Midbrain (tissue), 1 donor: Measurements from ENCODE around the gene PIK3AP1.
"Not testable (repeated sequence)": the region's sequence is repeated elsewhere in the genome, so short reads cannot be mapped to it uniquely, and the experiment has no call there.

Experiments
- DNase-seq: peaks from one replicate; lab custom pipeline; 2025; lab: John Stamatoyannopoulos, UW

PIK3AP1 gene

GRCh38 chr10:96719850-96720421 is 378 bp downstream of the PIK3AP1 start:
- DNase-seq, result no peak

- DNase-seq, result no peak
Measured at GRCh38 chr10:96719200-96719599, 1.1 kb downstream of the PIK3AP1 start.

DNA sequence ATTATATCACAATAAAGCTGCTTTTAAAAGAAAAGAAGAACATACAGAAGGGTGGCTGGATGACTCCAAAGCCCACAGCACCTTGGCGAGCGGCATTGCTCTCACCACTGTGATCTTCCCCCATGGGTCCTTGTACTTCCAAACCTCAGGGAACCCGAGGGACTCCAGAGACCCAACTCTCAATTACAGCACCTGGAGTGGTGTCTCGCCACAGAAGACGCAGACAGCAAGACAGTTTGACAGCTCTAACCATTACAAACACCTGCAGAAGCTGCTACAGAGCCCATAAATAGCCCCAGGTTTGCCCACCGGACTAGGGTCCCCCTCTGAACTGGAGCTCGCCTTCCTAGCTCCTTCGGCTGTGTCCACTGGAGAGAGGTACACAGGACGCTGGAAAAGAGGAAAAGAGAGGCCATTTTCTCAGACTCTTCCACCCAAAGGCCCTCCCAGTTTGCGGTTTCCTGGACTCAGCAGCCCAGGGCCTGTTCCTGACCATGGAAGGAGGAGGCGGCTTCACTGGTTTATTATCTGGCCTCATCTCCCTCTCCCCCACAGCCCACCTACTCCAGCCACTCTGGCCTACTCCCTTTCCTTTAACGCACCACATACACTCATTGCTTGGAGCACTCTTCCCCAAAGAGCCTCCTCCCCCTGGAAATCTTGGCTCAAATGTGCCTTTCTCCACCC is 1.9 kb downstream of the PIK3AP1 start:
- no peak for DNase-seq

- DNase-seq, result no peak
Measured at GRCh38 chr10:96716390-96716789, 3.9 kb downstream of the PIK3AP1 start.

DNA sequence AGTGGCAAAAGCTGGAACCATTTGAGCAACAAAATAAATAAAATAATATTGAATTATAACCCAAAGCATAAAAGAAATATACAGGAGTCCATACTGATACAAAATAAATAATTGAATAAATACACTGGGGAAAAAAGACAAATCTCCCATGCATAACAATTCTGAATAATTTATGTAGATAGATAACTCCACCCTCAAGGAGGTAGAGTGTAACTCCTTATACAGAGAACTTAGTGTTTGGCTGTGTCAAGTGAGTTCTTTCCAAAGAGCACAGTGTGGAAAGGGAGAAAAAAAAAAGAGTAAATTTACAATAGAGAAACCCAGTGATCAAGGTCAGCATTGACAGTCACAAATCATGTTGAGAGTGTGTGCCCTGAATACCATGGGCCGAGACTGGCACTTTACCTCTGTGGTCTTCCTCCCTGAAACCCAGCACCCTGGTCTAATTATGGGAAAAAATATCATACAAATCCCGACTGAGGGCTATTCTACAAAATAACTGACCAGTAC is 5.5 kb downstream of the PIK3AP1 start:
- no peak for DNase-seq

DNA sequence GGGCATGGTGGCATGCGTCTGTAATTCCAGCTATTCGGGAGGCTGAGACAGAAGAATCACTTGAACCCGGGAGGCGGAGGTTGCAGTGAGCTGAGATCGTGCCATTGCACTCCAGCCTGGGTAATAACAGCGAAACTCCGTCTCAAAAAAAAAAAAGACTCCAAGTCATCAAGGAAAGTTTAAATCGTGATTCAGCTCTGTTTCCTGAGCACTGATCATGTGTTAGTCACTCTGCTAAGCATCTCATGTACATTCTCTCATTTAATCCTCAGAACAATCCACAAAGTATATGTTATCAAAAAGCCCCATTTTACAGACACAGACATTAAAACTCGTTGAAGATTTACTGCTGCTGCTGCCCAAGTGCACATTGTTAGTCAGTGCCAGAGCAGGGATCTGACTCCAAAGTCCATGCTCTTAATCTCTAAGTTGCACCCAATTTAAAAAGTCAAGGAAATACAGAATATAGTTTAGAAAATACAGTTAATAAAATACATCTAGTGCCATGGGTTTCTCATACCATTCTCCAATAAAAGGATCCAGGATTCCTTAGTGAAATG is 6.2 kb downstream of the PIK3AP1 start:
- no peak for DNase-seq

- DNase-seq, result no peak
Measured at GRCh38 chr10:96712662-96713271, 7.5 kb downstream of the PIK3AP1 start.

DNA sequence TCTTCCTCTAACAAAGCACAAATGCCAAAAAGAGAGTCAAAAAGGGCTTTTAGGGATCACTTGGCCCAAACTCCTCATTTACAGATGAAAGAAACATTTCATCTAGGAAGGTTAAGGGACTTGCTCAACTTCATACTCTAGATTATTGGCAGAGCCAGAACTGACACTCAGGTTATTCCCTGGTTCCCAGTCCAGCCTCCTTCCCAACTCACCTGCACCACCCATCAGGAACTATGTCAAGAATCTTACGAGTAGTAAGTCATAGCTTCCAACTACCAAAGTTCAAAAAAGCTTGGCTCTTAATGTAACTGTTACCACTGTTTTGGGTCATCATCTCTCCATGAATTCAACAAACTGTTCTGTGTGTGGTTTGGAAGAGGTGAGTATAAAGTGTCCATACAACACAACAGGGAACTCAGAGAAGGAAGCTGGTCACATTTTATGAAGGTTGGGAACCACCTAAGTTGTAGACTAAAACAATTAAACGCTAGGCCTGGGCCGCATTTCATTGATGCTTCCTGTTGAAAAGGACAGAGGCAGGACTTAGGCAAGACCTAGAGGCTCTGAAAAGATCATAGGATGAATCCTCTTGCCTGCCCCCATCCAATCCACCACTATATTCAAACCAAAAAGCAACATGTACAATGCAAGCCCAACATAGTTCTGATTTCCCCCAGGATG is 9.1 kb downstream of the PIK3AP1 start:
- no peak for DNase-seq

DNA sequence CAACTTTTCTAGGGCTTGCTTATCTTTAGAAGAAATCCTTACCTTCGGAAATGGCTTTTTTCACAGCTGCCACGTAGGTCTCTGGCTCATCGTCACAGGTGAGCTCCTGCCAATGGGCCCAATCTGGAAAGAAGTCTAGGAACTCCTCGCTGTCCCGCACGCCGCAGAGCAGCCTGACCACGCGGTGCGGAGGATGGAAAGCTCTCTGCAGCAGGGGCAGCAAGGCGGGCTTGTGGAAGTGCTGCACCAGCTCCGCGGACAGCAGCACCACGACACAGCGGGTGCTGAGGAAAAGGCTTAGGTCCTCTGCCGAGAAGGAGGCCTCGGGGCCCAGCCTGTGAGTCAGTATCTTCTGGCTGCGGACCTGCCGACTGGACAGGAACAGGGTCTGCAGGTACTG is 10.8 kb downstream of the PIK3AP1 start:
- no peak for DNase-seq

DNA sequence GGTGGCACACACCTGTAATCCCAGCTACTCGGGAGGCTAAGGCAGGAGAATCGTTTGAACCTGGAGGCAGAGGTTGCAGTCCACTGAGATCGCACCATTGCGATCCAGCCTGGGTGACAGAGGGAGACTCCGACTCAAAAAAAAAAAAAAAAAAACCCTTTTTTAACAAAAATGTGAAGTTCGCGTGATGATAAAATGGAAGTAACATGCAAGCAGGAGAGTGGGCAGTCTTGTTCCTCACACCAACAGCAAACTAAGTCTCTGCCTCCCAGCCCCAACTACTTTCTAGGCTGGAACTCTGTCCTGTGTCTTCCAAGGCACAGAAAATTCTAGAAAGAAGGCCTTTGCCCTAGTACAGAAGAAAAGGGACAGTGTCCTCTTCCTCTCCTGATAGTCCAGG is 11.3 kb downstream of the PIK3AP1 start:
- DNase-seq, result no peak

GRCh38 chr10:96708456-96708855 is 11.9 kb downstream of the PIK3AP1 start:
- DNase-seq, result no peak

GRCh38 chr10:96706331-96706853 is 13.9 kb downstream of the PIK3AP1 start:
- DNase-seq, result no peak

DNA sequence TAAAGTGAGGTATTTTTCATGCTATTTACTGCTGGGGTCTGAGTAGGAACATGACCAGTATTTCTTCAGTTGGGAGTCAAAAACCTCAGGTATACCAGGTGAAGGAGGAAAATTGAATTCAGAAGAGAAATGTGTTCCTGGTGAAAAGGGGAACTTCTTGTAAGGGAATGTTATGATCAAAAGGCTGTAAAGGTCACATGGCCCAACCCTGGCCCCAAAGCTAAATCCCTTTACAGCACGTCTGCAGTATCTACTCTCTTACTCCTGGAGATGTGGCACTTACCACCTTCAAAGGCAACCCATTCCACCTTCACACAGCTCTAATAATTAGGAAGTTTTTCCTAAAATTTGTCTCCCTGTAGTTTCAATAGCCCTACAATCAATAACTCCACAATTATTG is 15.2 kb downstream of the PIK3AP1 start:
- DNase-seq, result no peak

- no peak for DNase-seq
Measured at GRCh38 chr10:96704563-96704962, 15.8 kb downstream of the PIK3AP1 start.

DNA sequence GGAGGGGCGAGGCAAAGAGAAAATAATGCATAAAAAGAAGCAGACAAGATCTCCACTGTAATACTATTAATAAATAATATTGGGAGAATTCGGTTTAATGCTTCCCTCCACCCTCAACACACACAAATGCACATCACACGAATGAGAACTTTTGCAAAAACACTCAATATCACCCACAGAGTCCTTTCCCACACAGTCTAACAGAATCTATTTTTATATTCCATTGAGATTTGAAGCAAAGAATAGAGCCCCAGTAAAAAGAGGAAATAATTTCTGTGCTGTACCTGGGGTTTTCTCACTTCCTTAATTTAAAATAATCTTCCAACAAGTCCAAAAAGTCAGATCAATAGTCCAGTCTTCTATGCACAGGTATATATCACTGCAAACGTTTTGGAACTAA is 17.0 kb downstream of the PIK3AP1 start:
- DNase-seq, result no peak

DNA sequence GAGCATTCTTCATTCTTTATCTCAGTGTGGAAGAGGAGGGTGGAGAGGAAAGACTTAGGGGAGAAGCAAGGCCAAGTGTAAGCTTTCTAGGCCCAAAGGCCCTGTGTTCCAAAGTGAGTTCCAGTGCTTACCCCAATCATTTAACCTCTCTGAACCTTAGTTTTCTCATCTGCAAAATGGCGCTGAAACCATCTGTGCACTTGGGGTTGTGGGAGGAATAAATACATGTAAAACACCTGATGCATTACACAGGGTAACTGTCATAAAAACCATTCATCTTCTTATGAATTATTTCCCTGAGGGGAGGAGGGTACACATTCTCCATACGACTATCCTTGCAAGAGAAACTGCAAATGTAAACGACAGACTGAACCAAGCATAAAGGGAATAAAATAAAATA is 19.0 kb downstream of the PIK3AP1 start:
- no peak for DNase-seq

DNA sequence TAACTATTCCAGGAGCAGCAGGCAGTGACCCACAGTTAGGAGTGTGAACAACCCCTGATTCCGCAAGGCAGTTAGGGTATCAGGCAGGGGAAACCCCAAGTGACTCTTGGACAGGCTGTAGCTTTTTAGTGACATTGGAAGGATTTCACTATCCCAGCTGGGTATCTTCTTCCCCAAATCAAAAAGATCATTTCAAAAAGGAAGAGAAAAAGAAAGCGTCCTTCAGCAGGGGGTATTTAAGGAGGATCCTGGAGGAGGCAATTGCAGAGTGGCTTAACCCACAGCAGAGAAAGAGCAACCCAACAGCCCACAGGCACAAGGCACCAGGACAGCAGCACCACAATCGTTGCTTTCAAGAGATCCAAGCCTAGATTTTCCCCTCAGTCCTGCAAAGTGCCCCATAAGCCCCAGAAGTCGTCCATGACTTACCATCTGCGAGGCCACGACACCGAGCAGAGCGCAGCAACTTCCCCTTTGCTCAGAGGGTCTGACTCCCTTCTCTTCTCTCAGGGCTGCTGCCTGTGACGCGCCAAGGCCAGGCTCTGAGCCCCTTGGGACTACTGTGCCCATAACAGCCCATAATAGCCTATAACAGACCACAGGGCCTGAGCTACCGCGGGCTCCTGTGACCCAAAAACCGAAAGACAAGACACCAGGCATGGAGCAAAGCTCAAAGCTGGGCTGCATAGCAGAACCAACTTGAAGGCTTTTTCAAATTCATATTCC is 19.8 kb downstream of the PIK3AP1 start:
- DNase-seq, result no peak

DNA sequence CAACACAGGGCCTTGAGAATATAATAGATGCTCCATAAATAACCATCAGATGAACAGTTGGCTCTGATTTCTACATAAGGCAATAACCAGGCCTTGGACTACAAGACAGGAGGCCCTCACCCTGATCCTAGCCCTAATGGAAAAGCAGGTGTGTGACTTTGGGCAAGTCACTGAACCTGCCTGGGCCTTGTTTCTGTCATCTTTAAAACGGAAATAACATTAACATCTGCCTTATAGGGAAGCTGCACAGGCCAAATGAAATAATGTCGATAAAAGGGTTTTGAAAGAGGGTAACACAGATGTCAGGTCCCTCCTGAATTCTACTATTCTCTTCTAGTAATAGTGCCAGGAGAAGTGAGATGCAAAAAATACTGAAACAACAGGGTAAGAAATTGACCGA is 20.7 kb downstream of the PIK3AP1 start:
- no peak for DNase-seq

DNA sequence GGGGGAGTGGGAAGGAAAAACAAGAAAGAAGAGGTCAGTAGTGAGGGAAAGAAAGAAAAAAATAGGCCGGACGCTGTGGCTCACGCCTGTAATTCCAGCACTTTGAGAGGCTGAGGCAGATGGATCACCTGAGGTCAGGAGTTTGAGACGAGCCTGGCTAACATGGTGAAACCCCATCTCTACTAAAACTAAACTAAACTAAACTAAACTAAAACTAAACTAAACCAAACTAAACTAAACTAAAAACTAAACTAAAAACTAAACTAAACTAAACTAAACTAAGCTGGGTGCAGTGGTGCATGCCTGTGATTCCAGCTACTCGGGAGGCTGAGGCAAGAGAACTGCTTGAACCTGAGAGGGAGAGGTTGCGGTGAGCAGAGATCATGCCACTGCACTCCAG is 22.0 kb downstream of the PIK3AP1 start:
- DNase-seq, result not testable (repeated sequence)

DNA sequence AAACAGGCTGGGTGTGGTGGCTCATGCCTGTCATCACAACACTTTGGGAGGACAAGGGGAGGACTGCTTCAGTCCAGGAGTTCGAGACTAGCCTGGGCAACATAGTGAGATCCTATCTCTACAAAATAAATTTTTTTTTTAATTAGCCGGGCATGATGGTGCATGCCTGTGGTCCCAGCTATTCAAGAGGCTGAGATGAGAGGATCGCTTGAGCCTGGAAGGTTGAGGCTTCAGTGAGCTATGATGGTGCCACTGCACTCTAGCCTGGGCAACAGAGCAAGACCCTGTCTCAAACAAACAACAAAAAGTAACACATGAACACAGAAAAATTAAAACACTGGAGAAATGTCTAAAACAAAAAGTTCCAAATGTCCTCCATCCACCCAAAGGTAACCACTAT is 22.9 kb downstream of the PIK3AP1 start:
- no peak for DNase-seq

- DNase-seq, result no peak
Measured at GRCh38 chr10:96696845-96697425, 23.4 kb downstream of the PIK3AP1 start.
